HG02588 (cell line): Measurements from ENCODE around the gene GTF2F2.

Experiments used
- ATAC-seq: cut with Tn5 transposase; IDR thresholded peaks from one replicate; pipeline ENCODE4 v1.9.1; 2021; ENCODE audit warnings: mild to moderate bottlenecking, moderate library complexity; ENCODE audit not compliant: unreplicated experiment

The GTF2F2 gene

DNA sequence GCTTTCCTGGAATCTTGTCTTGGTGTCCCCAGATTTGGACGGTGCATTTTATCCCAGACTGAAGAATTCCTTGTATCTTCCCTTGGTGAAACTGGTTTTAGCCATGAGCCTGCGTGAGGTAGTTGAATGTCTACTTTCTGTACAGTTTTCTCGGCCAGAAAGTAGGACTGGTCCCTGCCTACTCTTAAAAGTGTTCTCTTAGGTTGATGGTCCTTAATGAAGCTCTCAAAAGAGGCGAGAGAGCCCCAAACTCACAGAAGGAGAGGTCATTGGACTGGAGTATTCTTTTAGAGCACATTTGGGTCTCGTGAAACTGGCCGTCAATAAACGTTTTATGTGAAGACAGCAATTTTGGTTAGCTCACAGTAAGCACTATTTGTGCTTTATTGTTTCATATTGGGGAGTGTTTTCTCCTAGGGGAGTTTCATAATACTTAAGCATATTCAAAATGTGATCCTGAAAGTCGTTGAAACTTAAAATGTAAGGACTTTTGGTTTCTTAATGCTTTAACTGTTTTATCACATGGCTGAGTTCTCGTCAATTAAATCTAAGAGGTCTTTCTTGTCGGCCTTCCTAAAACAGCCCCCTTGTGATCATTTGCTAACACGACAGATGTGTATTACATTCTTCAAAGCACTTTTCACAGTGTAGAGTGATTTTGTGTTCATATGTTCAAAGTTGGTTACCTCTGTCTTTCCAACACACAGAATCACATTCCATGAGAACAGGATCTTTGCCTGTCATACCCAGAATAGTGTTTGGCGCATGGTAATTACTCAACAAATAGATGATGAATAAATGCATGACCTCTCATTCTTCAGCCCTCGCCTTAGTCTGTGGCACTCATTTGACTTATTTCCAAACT is 889 bp downstream of the GTF2F2 start:
- ATAC-seq, result no peak

DNA sequence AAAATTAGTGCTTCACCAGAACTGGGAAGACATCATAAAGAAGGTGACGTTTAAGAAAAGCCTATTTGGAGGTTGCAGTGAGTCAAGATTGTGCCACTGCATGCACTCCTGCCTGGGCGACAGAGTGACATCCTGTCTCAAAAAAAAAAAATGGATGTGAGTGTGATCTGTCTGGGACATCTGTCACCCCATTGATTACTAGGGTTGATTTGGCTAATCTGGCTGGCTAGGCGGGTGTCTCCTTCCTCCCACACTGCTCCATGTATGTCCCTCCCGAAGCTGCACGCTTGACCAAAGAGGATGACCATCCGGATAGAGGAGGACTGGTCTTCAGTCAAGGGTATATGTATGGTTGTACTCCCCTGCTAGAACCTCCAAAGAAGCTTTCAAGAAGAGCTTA is 2.6 kb downstream of the GTF2F2 start:
- ATAC-seq, result no peak

DNA sequence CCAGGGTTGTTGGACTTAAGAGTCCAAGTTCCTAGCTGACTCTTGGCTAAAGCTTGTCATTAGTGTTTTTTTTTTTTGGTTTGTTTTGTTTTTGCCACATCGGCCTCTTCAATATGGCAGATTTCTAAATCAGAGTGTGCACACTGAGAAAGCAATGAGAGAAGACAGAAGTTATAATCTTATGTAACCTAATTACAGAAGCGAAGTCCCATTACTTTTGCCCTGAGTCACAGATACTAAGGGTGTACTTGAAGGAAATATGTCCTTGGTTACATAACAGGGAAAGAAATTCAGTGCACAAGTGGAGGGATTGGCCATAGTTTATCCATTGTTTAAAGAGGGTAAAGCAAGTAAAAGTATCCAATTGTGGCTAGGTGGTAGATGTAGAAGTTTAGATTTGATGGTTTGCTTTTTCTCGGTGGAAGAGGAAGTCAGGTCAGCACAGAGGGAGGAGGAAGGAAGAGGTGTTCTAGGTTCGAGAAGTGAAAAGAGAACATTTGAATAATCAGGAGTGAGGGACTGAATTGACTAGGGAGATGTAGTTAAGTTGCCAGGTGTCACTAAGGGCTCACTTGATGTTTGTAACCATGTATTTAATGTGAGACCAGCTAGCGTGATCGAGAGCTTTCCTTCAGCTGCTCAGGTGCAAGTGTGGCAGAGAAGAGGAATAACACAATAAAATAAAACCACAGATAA is 12.2 kb downstream of the GTF2F2 start:
- ATAC-seq, result peak; percentile 79

DNA sequence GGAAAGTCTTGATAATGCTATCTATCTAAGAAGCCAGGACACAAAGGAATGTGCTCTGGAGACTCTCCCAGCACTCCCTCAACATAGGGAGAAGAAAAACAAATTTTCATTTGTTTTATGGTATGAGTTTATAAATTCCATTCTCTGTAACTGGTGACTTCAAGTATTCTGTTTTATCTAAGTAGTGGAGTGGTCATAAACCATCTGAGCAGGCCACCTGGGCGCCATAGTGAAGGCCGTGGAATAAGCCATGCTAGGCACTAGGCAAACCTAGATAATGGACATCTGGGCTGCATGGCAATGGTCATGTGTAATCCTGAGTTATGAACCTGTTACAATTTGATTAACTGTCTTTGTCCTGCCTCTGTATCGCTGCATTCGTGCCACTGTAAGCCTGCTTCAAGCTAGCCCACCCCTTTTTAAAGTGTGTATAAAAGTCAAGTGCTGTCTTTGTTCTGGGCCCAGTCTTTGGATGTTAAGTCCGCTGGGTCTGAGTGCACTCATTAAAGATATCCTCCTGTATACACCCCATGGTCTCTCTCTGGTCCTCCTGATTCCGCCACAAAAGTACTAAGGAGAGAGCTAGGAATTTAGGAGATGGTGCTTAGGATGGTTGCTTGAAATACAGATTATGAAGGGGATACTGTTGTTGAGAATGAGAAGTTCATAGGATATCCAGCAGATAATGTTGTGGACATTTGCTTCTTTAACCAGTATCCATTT is 13.2 kb downstream of the GTF2F2 start:
- no peak for ATAC-seq

DNA sequence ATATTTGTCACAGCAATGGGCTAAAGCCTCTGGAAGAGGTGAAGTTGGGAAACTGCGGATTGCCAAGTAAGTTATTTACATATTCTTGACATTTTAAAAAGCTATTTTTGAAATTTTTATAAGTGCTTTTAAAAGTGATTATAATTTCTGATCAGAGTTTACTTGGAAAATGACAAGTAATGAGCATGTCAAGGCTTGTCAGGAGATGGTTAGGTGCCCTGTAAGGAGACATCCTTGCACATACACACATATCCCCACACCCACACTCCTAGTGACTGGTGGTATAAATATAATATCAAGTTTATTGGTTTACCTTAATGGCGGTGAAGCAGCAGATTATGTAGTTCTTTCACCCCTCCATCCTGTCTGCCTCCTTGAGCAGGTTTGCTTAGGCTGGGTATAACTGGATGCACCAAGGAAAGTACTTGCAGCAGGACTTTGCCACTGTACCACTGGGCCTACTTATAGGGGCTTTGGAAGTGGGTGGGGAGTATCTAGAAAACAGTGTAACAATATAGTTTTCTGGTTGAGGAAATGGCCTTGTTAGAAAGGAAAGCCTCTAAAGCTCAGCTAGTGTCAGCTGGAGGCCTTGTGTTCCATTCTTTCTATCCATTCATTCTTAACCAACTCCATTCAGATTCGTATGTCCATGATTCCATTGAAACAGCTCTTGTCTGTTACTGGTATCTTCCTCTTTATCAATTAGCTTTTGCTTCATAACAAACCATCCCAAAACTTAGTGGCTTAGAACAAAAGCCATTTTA is 16.6 kb downstream of the GTF2F2 start:
- ATAC-seq, result no peak

DNA sequence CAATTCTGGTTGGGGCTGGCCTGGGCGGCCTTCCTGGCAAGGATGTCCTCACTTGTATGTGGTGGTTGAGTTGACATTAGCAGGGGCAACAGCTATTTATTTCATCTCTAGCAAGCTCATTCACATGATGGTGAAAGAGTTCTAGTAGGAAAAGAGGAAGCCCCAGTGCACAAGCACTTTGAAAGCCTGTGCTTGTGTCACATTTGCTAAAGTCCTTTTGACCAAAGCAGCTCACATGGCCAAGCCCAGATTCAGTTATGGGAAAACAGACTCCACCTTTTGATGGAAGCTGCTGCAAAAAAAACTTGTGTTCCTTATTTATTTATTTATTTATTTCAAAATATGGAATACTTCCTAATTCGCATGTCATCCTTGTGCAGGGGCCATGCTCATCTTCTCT is 17.2 kb downstream of the GTF2F2 start:
- ATAC-seq, result no peak

DNA sequence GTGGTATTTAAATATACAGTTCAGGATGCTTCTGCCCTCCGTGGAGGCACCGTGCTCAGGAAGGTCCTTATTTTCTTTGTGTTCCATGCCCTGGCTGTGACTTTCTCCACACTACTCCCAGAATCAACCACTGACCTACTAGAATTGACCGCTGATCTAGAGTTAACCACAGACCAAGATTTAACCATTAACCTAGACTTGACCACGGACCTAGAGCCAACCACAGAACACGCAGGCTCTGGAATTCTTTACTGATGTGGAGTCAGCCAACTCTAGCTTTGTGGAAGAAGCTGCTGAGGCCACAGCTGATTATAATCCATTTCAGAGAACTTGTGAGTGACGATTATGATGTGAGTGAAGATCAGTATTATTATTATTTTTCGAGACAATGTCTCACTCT is 18.0 kb downstream of the GTF2F2 start:
- no peak for ATAC-seq

DNA sequence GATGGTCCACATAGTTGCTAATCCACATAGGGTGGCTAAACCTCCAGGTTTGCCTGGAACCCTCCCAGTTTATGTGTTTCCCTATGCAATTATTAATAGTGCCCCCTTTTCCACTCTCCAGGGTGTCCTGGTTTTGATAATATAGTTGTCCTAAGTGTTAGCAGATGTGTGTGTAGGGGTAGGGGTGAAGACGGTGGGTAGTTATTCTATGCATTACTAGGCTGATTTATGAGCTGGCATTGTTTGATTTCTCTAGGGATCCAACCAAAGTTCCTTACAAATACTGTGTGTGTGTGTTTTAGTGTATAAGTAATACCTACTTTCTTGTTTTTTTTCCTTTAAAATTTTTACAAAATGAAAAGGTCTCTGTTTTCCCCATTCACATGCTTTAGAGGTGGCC is 21.1 kb downstream of the GTF2F2 start:
- ATAC-seq, result no peak

DNA sequence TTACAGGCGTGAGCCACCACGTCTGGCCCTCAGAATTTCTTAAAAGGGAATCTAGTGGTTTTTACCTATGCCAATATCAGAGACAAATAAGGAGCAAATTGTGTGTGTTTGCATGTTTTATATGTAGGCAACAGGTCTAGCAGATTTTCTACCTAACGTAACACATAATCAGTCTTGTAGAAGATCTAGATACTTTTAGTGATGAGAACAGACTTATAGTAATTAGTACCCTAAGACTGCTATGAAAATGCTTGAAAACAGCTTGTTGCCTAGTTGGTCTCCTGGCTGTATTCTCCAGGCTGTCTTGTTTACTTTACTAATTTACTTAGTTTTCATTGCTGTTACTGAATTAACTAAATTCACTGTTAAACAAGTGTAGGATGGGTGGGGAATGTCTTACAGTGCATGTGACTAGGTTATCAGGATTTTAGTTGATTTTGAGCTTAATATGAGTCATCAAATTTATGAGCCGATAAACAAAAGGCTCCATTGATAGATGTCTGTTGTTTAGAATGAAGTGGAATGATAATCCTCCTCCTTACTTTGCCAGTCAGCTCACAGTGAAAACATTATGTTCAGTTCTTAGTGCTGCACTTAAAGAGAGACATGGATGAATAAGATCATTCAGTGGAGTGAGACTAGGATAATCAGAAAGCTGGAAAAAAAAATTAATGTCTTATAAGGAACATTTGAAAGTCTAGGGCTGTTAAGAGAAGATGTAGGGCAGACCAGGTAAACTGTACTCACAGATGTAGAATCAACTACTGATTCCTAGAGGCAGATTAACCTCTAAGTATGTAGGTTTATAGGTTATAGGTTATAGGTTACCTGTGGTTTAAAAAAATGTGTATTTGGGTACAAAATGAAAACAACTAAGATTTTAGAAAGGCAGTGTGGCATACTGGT is 22.4 kb downstream of the GTF2F2 start:
- no peak for ATAC-seq

DNA sequence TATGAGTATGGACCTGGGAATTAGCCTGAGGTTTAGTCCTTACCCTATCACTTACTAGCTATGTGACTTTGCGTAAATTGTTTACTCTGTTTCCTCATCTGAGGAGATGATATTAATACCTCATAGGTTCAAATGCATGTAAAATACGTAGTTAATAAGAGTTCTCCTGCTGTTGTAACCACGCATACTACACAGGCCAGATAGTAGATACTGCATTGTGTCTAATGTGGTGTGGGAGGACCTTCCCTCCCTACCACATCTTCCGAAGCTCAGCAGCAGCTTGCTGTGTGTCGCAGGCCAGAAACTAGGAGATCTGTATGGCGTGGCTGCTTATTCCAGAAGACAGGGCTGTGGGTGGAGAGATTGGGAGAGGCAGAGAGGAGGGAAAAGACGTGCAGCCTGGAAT is 23.0 kb downstream of the GTF2F2 start:
- no peak for ATAC-seq

DNA sequence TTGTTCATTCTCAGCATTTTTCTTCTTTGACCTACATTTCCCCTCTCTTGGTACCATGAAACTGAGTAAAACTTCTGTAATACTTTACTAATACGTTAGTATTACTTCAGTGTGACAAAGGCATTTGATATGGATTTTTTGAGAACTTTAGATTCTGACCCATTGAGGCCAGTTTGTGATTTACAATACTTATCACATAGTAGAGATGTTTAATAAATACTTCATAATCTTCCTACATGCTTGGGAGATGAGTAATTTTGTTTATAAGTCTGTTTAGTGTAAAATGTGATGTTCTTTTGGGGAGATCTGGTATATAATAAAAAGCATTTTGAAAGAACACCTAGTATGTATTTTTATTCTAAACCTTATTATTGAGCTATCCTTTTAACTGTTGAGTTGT is 29.7 kb downstream of the GTF2F2 start:
- ATAC-seq, result no peak

DNA sequence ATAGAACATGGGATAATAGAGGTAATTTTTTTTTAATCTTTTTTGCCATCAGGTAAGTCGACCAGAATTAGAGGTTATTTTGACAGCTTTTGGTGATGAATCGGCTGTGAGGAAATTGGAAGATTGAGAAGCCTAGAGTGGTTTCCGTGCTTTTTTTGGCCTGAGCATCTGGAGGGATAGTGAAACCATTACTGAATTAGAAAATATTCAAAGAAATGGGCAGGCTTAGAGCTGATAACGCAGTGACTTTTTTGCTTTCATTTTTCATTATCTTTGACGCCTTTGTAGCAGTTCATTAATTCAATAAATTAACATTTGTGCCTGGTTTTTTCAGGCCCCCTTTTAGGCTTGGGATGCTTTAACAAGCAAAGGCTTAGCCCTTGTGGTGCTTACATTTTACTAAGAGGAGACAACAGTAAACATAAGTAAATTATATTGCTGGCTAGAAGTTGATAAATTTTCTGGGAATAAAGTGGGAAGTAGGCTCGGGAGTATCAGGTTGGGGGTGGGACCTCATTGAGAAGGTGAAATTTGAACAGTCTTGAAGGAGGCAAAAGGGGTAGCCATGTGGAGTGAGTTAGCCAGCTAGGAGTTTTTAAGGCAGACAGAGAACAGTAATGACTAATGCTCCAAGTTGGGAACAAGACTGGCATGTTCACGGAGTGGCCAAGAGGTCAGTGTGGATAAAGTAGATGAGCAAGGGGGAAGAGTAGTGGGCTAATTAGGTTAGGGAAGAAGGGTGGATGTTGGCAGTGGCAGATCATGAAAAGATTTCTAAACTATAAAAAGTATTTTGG is 36.5 kb downstream of the GTF2F2 start:
- ATAC-seq, result no peak

DNA sequence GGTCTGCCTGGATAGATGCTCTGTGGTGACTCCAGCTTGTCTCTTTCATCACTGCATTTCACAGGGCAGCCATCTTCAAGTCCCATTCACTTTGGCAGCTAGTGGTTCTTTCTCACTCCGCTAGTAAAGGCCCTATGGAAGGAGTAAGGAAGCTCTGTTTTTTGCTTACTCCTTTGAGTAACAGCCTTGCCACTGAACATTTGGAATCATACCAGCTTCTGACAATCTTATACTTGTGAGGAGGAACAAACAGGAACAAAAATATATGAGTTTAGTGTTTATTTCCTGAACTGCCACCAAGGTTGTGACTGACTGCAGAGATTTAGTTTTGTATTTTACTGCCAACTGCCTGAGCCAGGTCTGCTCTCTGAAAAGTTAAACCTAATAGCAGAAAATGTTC is 41.9 kb downstream of the GTF2F2 start:
- no peak for ATAC-seq

DNA sequence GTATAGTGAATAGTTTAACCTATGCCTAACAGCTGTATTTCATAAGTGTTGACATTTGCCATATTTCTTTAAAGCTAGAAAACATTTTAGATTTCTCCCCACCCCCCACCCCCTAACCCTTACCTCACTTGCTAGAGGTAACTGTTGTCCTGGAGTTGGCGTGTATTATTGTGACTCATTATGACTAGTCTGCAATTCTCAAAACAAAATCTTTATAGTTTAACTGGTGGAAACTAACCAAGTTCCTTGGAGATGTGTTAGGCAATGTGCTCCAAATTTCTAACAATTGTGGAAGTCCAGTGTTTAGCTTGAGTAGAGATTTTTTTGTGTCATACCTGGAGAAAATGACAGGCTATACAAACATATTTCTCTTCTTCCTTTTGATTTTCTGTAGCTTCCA is 42.5 kb downstream of the GTF2F2 start:
- ATAC-seq, result no peak

DNA sequence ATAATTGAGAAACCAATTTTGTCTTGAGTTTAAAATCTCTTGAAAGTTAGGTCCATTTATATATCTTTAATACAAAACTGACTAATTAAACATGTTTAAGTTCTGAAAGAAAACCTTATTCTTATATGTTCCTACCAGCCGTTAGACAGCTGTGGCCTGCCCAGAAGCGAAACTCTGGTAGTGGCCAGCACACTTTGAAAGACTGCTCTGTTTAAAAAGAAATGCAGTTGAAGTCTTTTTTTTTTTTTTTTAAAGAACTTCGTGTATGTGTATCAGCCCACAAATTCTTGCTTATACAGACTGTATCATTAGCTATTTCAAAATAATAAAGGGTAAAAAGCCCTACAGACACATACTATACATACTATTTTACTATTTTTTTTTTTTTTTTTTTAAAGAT is 46.5 kb downstream of the GTF2F2 start:
- no peak for ATAC-seq

DNA sequence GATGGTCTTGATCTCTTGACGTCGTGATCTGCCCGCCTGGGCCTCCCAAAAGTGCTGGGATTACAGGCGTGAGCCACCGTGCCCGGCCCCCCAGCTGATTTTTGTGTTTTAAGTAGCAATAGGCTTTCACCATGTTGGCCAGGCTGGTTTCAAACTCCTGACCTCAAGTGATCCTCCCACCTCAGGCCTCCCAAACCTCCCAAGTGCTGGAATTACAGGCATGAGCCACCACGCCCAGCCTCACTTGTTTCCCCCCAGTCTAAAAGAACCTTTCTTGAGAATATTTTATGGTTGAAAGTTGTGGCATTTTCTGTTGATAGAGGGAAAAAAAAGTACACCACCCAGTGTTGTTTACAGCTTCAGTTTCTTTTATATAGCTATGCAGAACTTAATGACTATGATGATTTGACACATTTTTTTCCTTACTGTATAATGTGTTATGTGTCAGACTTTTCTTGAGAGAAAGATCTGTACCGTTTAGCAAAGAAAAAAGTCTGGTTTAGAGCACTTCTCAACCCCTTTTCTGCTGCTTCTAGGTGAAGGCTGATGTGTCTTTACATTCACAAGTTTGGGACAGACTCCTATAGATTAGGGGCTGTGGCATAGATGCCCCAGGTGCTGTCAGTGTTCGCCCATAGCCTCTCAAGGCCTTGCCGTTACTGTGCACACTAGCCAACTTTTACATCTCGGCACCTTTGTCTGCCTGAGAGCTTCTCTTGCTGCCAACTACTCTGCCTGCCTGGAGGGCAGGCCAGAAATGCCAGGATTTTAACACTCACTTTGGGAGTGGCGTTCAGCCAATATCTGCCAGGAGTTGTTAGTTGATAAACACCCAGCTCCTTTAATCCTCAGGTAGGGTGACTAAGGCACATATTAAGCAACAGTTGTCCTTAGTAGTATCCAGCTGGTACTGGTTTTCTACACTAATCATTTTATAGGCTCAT is 47.6 kb downstream of the GTF2F2 start:
- no peak for ATAC-seq

DNA sequence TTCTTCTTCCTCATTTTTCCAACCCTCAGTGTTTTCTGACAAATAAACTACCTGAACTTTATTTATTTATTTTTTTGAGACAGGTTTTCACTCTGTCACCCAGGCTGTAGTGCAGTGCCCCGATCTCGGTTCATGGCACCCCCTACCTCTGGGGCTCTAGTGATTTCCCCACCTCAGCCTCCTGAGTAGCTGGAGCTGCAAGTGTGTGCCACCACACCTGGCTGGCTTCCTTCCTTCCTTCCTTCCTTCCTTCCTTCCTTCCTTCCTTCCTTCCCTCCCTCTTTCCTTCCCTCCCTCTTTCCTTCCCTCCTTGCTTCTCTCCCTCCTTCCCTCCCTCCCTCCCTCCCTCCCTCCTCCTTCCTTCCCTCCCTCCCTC is 48.2 kb downstream of the GTF2F2 start:
- ATAC-seq, result no peak

DNA sequence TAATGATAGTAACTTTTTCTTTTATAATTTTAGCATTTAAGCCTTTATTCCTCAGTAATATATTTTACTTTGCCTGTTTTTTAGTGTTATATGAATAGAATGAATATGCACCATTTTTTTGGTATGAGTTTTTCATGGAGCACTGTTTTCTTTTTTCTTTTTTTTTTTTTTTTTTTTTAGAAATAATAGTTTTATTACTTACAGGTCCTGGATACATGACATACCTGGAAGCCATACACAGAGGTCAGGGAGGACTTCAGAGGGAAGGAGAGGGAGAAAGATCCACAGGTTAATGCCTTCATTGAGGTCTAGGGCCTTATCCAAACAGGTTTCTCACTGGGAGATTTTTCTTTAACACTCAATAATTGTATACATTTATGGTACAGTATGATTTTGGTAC is 54.2 kb downstream of the GTF2F2 start:
- ATAC-seq, result no peak
